Urinary bladder (tissue), 4 donors: ENCODE data around the gene PSMG1. TPM values are rescaled to one million over a fixed set of nuclear protein-coding genes. Genes with fewer than 3 reads are reported as not detected.
A peak's percentile ranks its signal among the peaks of the same experiment; 100 is the strongest.

Experiments
- DNase-seq: peaks from one replicate; pipeline ENCODE4 v3.0.0-alpha.2; 2015; ENCODE audit errors: extremely low spot score
- H3K27ac ChIP-seq: one replicate; pipeline ENCODE4 v1.5.1; 2013; ENCODE audit warnings: low read depth, mild to moderate bottlenecking, moderate library complexity
- H3K36me3 ChIP-seq: one replicate; pipeline ENCODE4 v1.6.1; 2013; ENCODE audit warnings: mild to moderate bottlenecking, moderate library complexity; ENCODE audit not compliant: insufficient read depth
- H3K4me1 ChIP-seq: one replicate; pipeline ENCODE4 v1.6.1; 2013; ENCODE audit warnings: mild to moderate bottlenecking, moderate library complexity; ENCODE audit not compliant: insufficient read depth
- H3K4me3 ChIP-seq: one replicate; pipeline ENCODE4 v1.5.1; 2013; ENCODE audit warnings: low read depth, low read length
- WGBS: extraction: QIAGEN DNeasy Blood & Tissue Kit; methylation state at CpG from one replicate; pipeline ENCODE4 v1.1.7; 2013; 5-methylcytosine and 5-hydroxymethylcytosine counted together
- polyA plus RNA-seq: library from polyadenylated mRNA; stranded (reverse); fragments of 200-250 nt; gene quantifications from one replicate; pipeline ENCODE4 v1.2.3, GENCODE V29; 2013
- total RNA-seq: library from RNA; depleted of rRNA; stranded (reverse); fragments of >200 nt; gene quantifications from one replicate; pipeline ENCODE4 v1.2.3, GENCODE V29; 2014
- donor health status: healthy with polysubstance abuse.
- donor health status: healthy.

The PSMG1 gene
- total and polyA plus RNA-seq, 2 donors: 23.5 to 28.3 TPM

- WGBS: 5% methylated on average over 51 of the region's 51 CpGs
- H3K4me3 ChIP-seq: peak overlapping the region; percentile 64
- no peaks in the 10 kb centered on the region for H3K36me3 ChIP-seq
- peak overlapping the region; percentile 79 for H3K27ac ChIP-seq
- no peak for DNase-seq
- H3K4me1 ChIP-seq: no peaks in the 10 kb centered on the region
Observed at GRCh38 chr21:39182484-39183271, 573 bp downstream of the PSMG1 start.

DNA sequence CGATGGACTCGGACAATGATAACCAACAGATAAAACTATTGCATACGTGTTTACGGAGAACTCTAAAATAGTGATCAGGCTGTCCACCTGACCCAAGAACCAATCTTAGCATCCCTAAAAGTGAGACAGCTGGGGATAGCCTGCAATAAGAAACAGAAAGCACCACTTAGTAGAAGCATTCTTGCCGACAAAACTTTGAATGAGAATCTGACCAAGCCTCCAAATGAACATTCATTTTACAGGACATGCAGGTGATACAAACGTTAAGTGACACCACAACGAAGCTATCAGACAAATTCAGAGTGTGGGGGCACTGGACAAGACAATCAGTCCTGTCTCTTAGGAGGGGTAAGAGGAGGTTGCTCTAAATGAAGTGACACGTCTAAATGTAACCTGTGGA is 1.2 kb downstream of the PSMG1 start:
- Histone ChIP-seq H3K4me1 (no peaks in the 10 kb centered on the region), H3K4me3 (no peak overlapping the region), H3K36me3 (no peaks in the 10 kb centered on the region), H3K27ac (no peak overlapping the region)
- no peak for DNase-seq
- 70% methylated on average over 8 of the region's 8 CpGs for WGBS

GRCh38 chr21:39181205-39181818 is 1.9 kb downstream of the PSMG1 start:
- no peak for DNase-seq
- Histone ChIP-seq H3K4me3 (no peak overlapping the region), H3K27ac (no peak overlapping the region), H3K36me3 (no peaks in the 10 kb centered on the region), H3K4me1 (no peaks in the 10 kb centered on the region)
- 93% methylated on average over 4 of the region's 4 CpGs for WGBS

DNA sequence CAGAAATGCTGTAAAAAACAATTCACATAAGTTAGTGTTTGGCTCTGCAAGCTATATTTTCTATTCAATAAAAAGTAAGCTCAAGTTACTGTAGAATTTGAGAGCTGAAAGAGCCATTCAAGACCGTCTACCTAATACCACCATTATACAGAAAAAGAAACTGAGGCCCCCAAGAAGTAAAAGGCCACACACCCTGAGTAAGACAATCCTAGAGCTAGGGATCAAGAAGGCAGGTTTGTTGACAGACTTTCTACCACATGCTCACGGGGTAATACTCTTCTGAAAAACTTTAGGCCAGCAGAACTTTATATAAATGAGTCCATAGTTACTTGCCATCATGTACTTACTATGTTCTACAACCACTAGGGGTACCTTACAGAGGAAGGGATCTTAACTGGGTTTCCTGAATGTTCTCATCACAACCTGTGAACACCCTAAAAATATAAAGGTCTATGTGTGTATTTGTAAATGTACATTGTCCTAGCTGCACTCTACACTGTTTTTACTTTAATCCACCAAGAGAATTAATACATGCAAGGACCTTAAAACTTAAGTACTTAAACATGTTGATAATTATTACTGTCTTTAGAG is 2.7 kb downstream of the PSMG1 start:
- no peaks in the 10 kb centered on the region for H3K4me1 ChIP-seq
- no peak overlapping the region for H3K27ac ChIP-seq
- no peak for DNase-seq
- 94% methylated on average over 2 of the region's 2 CpGs for WGBS
- no peak overlapping the region for H3K4me3 ChIP-seq
- no peaks in the 10 kb centered on the region for H3K36me3 ChIP-seq

- H3K36me3 ChIP-seq: no peaks in the 10 kb centered on the region
- 82% methylated on average over 7 of the region's 7 CpGs for WGBS
Observed at GRCh38 chr21:39178421-39178820, 4.8 kb downstream of the PSMG1 start.

DNA sequence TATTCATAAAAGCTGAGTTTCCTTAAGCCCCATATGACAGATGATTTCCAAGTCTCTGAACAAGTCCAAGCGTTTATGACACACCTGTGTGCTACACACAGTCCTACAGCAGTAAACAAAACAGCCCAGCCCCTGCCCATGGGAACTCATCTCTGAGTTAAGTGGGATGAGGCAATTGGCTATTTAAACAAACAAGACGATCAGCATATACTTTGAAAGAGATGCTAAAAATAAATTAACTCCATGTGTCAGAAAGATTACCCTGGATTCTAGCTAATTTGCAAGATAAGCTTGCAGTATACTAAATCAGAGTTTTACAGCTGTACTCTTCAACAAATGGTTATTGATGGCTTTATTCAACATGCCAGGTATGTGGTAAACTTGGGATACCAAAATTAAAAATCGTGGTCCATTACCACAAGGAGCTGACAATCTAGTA is 7.0 kb downstream of the PSMG1 start:
- WGBS: 30% methylated on average over 3 of the region's 3 CpGs
- no peak for DNase-seq
- no peak overlapping the region for H3K27ac ChIP-seq

More at GRCh38 chr21:39178421-39178820, 4.8 kb downstream of the PSMG1 start:
- no peak overlapping the region for H3K27ac ChIP-seq
- no peak for DNase-seq
- no peaks in the 10 kb centered on the region for H3K4me1 ChIP-seq
- H3K4me3 ChIP-seq: no peak overlapping the region

GRCh38 chr21:39175665-39176064 is 7.6 kb downstream of the PSMG1 start:
- no peak overlapping the region for H3K4me3 ChIP-seq
- no peak for DNase-seq
- WGBS: 84% methylated on average over 10 of the region's 10 CpGs
- H3K27ac ChIP-seq: no peak overlapping the region
- no peaks in the 10 kb centered on the region for H3K36me3 ChIP-seq
- no peaks in the 10 kb centered on the region for H3K4me1 ChIP-seq

More for the DNA sequence above, 7.0 kb downstream of the PSMG1 start:
- Histone ChIP-seq H3K4me1 (no peaks in the 10 kb centered on the region), H3K4me3 (no peak overlapping the region), H3K36me3 (no peaks in the 10 kb centered on the region)

DNA sequence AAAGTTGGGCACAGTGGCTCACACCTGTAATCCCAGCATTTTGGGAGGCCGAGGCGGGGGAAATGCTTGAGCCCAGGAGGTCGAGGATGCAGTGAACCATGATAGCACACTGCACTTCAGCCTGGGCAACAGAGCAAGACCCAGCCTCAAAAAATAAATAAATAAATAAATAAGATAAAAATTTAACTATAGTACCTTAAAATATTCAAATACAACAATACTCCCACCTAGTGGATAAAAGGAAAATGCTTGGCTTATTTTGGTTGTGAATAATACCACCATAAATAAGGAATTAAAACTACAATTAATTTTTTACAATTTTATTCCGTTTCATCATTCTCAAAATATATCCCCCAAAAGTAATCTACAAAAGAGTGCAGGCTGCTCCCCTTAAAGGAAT is 8.1 kb downstream of the PSMG1 start:
- no peak for DNase-seq
- no peak overlapping the region for H3K4me3 ChIP-seq
- H3K36me3 ChIP-seq: no peaks in the 10 kb centered on the region
- no peaks in the 10 kb centered on the region for H3K4me1 ChIP-seq
- no peak overlapping the region for H3K27ac ChIP-seq
- 84% methylated on average over 4 of the region's 4 CpGs for WGBS

DNA sequence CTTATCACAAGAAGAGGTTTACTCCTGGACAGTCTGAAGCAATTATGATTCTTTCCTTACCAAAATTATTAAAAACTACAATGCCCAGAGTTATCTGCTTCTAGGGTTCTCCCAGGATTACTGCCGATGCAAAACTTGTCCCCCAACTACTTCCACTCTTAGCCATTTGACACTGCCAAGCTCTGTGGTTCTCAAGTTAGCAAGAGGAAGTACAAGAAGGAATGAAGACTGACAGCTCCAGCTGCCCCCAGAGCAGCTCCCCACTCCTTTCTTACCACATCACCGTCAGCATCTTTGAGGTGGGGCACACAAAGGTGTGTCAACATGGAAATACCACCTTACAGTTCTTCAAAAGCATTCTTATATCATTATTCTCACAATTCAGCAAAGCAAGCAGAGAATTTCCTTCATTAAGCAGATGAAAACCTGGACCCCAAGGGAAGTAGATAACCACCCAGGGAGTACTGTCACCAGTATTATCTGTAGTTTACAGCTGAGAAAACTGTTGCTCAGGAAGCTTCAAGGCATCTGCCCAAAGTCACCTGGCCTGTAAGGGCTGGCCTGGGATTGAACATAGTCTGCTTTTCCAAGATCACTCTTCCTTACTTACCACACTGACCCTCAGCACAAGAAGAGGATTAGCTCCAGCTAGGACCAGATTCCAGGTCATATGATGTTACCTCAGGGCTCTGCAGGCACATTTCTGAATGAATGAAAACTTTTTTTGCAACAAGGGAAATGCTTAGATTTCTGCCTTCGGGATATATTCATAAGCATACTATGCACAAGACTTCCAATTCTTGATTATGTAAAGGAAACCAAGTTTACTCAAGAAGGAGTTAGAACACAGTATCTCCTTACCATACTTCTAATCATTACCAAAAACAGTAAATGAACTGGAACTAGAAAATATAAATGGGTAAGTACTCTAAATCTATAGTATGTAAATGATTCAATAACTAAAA is 9.3 kb downstream of the PSMG1 start:
- Histone ChIP-seq H3K36me3 (no peaks in the 10 kb centered on the region), H3K27ac (no peak overlapping the region), H3K4me1 (no peaks in the 10 kb centered on the region), H3K4me3 (no peak overlapping the region)
- WGBS: 83% methylated on average over 3 of the region's 3 CpGs
- no peak for DNase-seq

GRCh38 chr21:39169906-39170305 is 13.3 kb downstream of the PSMG1 start:
- H3K36me3 ChIP-seq: no peaks in the 10 kb centered on the region
- H3K4me3 ChIP-seq: no peak overlapping the region
- no peak for DNase-seq
- no peak overlapping the region for H3K27ac ChIP-seq
- H3K4me1 ChIP-seq: no peaks in the 10 kb centered on the region
- WGBS: 94% methylated on average over 5 of the region's 5 CpGs

DNA sequence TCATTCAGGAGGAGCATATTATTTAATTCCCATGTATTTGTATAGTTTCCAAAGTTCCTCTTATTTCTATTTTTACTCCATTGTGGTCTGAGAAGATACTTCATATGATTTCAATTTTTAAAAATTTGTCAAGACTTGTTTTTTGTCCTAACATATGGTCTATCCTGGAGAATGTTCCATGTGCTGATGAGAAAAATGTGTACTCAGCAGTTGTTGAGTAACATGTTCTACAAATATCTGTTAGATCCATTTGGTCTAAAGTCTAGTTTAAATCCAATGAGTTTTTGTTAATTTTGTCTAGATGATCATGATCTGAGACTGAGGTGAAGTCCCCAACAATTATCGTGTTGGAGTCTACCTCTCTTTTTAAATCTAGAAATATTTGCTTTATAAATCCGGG is 14.5 kb downstream of the PSMG1 start:
- Histone ChIP-seq H3K27ac (no peak overlapping the region), H3K4me1 (no peaks in the 10 kb centered on the region), H3K36me3 (no peaks in the 10 kb centered on the region), H3K4me3 (no peak overlapping the region)
- WGBS: 94% methylated on average over 2 of the region's 2 CpGs
- DNase-seq: no peak

DNA sequence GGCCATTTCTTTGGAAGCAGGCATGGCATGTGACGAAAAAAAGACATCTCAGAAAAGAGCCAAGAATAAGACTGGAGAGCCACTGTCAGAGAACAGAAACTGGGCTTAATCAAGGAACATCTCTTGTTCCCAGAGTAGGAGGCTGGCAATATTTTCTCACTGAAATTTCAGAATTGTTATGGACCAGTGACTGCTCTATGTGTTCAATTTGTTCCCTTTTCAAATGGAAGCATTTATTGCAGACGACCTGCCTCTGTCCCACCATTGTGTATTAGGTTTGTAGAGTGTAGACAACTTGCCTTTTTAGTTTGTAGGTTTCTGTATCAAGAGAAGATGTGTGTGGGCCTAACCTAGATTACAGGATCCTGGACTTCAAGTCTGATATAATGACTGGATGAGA is 18.7 kb downstream of the PSMG1 start:
- Histone ChIP-seq H3K36me3 (no peaks in the 10 kb centered on the region), H3K4me1 (no peaks in the 10 kb centered on the region), H3K27ac (no peak overlapping the region), H3K4me3 (no peak overlapping the region)
- 89% methylated on average over 2 of the region's 2 CpGs for WGBS
- DNase-seq: no peak

- WGBS: 63% methylated on average over 3 of the region's 3 CpGs
- DNase-seq: no peak
- no peaks in the 10 kb centered on the region for H3K36me3 ChIP-seq
- H3K4me3 ChIP-seq: no peak overlapping the region
- no peaks in the 10 kb centered on the region for H3K4me1 ChIP-seq
- no peak overlapping the region for H3K27ac ChIP-seq
Observed at GRCh38 chr21:39161064-39161463, 22.2 kb downstream of the PSMG1 start.
